ENCODE data around the gene TLL1.

Gene TLL1

GRCh38 chr4:165872461-165873297 lies at the start of gene TLL1:
TSS of gene TLL1 (plus strand) at chr4:165873237. CDS start at chr4:165873905, 668 bp downstream.
- H3K4me1 Mint-ChIP-seq = peaks cover 4% of the 10 kb centered on the region
- ATAC-seq = no peak
- H3K27me3 Mint-ChIP-seq = peaks cover 59% of the 10 kb centered on the region
- no peaks in the 10 kb centered on the region for H3K36me3 Mint-ChIP-seq (ENCODE audit: low read depth)
- H3K4me3 Mint-ChIP-seq = no peak within 1 kb of the TSS
- H3K27ac Mint-ChIP-seq = no peak within 1 kb of the TSS
- H3K9me3 Mint-ChIP-seq = no peaks in the 10 kb centered on the region
- DNase-seq = no peak

GRCh38 chr4:165826166-165826565 lies 46.9 kb upstream of the TLL1 start:
- Mint-ChIP-seq H3K27me3 (no peaks in the 10 kb centered on the region), H3K4me3 (no peak overlapping the region), H3K36me3 (ENCODE audit: low read depth) (no peaks in the 10 kb centered on the region), H3K9me3 (peaks cover 7% of the 10 kb centered on the region), H3K27ac (no peak overlapping the region), H3K4me1 (no peaks in the 10 kb centered on the region)
- DNase-seq = no peak
- no peak for ATAC-seq

- Mint-ChIP-seq H3K36me3 (ENCODE audit: low read depth) (no peaks in the 10 kb centered on the region), H3K27me3 (no peaks in the 10 kb centered on the region), H3K27ac (no peak overlapping the region), H3K4me3 (no peak overlapping the region), H3K9me3 (peaks cover 7% of the 10 kb centered on the region), H3K4me1 (no peaks in the 10 kb centered on the region)
- ATAC-seq (no peak), DNase-seq (no peak)
These were observed 46.0 kb upstream of the TLL1 start for GRCh38 chr4:165827018-165827417.

- no peaks in the 10 kb centered on the region for H3K36me3 Mint-ChIP-seq (ENCODE audit: low read depth)
These were observed 44.1 kb upstream of the TLL1 start for GRCh38 chr4:165828928-165829327.

GRCh38 chr4:165834116-165834515 lies 38.9 kb upstream of the TLL1 start:
- Mint-ChIP-seq H3K27ac (no peak overlapping the region), H3K4me1 (no peaks in the 10 kb centered on the region), H3K4me3 (no peak overlapping the region), H3K9me3 (no peaks in the 10 kb centered on the region), H3K27me3 (no peaks in the 10 kb centered on the region), H3K36me3 (ENCODE audit: low read depth) (no peaks in the 10 kb centered on the region)
- DNase-seq (no peak), ATAC-seq (no peak)

More at GRCh38 chr4:165828928-165829327, 44.1 kb upstream of the TLL1 start:
- Mint-ChIP-seq H3K4me1 (no peaks in the 10 kb centered on the region), H3K27me3 (no peaks in the 10 kb centered on the region), H3K9me3 (peaks cover 7% of the 10 kb centered on the region), H3K27ac (no peak overlapping the region), H3K4me3 (no peak overlapping the region)
- ATAC-seq (no peak), DNase-seq (no peak)

- Mint-ChIP-seq H3K9me3 (no peaks in the 10 kb centered on the region), H3K36me3 (ENCODE audit: low read depth) (no peaks in the 10 kb centered on the region), H3K27ac (no peak overlapping the region), H3K27me3 (no peaks in the 10 kb centered on the region), H3K4me1 (no peaks in the 10 kb centered on the region), H3K4me3 (no peak overlapping the region)
- ATAC-seq (no peak), DNase-seq (no peak)
These were observed 34.5 kb upstream of the TLL1 start for GRCh38 chr4:165838575-165838974.

GRCh38 chr4:165839615-165840333 lies 33.3 kb upstream of the TLL1 start:
- H3K4me3 Mint-ChIP-seq = no peak overlapping the region
- no peaks in the 10 kb centered on the region for H3K27me3 Mint-ChIP-seq
- DNase-seq = no peak
- H3K9me3 Mint-ChIP-seq = no peaks in the 10 kb centered on the region
- no peaks in the 10 kb centered on the region for H3K36me3 Mint-ChIP-seq (ENCODE audit: low read depth)
- ATAC-seq = no peak
- no peaks in the 10 kb centered on the region for H3K4me1 Mint-ChIP-seq
- no peak overlapping the region for H3K27ac Mint-ChIP-seq

GRCh38 chr4:165842684-165843083 lies 30.4 kb upstream of the TLL1 start:
- no peaks in the 10 kb centered on the region for H3K27me3 Mint-ChIP-seq
- DNase-seq (no peak), ATAC-seq (no peak)
- H3K4me3 Mint-ChIP-seq = no peak overlapping the region
- H3K9me3 Mint-ChIP-seq = no peaks in the 10 kb centered on the region
- H3K36me3 Mint-ChIP-seq (ENCODE audit: low read depth) = no peaks in the 10 kb centered on the region
- H3K27ac Mint-ChIP-seq = no peak overlapping the region
- no peaks in the 10 kb centered on the region for H3K4me1 Mint-ChIP-seq

GRCh38 chr4:165844161-165844560 lies 28.9 kb upstream of the TLL1 start:
- Mint-ChIP-seq H3K36me3 (ENCODE audit: low read depth) (no peaks in the 10 kb centered on the region), H3K27me3 (no peaks in the 10 kb centered on the region), H3K4me1 (no peaks in the 10 kb centered on the region), H3K9me3 (no peaks in the 10 kb centered on the region), H3K4me3 (no peak overlapping the region), H3K27ac (no peak overlapping the region)
- DNase-seq (no peak), ATAC-seq (no peak)

GRCh38 chr4:165851256-165851655 lies 21.8 kb upstream of the TLL1 start:
- Mint-ChIP-seq H3K4me1 (no peaks in the 10 kb centered on the region), H3K27ac (no peak overlapping the region), H3K27me3 (no peaks in the 10 kb centered on the region), H3K4me3 (no peak overlapping the region), H3K9me3 (no peaks in the 10 kb centered on the region), H3K36me3 (ENCODE audit: low read depth) (no peaks in the 10 kb centered on the region)
- DNase-seq (no peak), ATAC-seq (no peak)

- Mint-ChIP-seq H3K27ac (no peak overlapping the region), H3K9me3 (no peaks in the 10 kb centered on the region), H3K4me3 (no peak overlapping the region), H3K36me3 (ENCODE audit: low read depth) (no peaks in the 10 kb centered on the region), H3K4me1 (no peaks in the 10 kb centered on the region), H3K27me3 (no peaks in the 10 kb centered on the region)
- no peak for ATAC-seq
- no peak for DNase-seq
These were observed 17.8 kb upstream of the TLL1 start for GRCh38 chr4:165855191-165855590.

GRCh38 chr4:165861363-165861762 lies 11.7 kb upstream of the TLL1 start:
- DNase-seq = no peak
- no peak overlapping the region for H3K27ac Mint-ChIP-seq

GRCh38 chr4:165864271-165864670 lies 8.8 kb upstream of the TLL1 start:
- Mint-ChIP-seq H3K27ac (no peak overlapping the region), H3K4me1 (no peaks in the 10 kb centered on the region), H3K9me3 (no peaks in the 10 kb centered on the region), H3K4me3 (no peak overlapping the region), H3K36me3 (ENCODE audit: low read depth) (no peaks in the 10 kb centered on the region), H3K27me3 (no peaks in the 10 kb centered on the region)
- no peak for ATAC-seq
- DNase-seq = no peak

More at GRCh38 chr4:165861363-165861762, 11.7 kb upstream of the TLL1 start:
- Mint-ChIP-seq H3K27me3 (no peaks in the 10 kb centered on the region), H3K4me3 (no peak overlapping the region), H3K9me3 (no peaks in the 10 kb centered on the region), H3K4me1 (no peaks in the 10 kb centered on the region), H3K36me3 (ENCODE audit: low read depth) (no peaks in the 10 kb centered on the region)
- no peak for ATAC-seq

GRCh38 chr4:165866019-165866650 lies 6.9 kb upstream of the TLL1 start:
- ATAC-seq (no peak), DNase-seq (no peak)
- peaks cover 3% of the 10 kb centered on the region for H3K27me3 Mint-ChIP-seq
- no peaks in the 10 kb centered on the region for H3K9me3 Mint-ChIP-seq
- no peak overlapping the region for H3K27ac Mint-ChIP-seq
- no peaks in the 10 kb centered on the region for H3K36me3 Mint-ChIP-seq (ENCODE audit: low read depth)
- H3K4me1 Mint-ChIP-seq = no peaks in the 10 kb centered on the region
- H3K4me3 Mint-ChIP-seq = no peak overlapping the region

GRCh38 chr4:165867961-165868360 lies 5.1 kb upstream of the TLL1 start:
- ATAC-seq = no peak
- no peak for DNase-seq
- Mint-ChIP-seq H3K36me3 (ENCODE audit: low read depth) (no peaks in the 10 kb centered on the region), H3K4me1 (peaks cover 1% of the 10 kb centered on the region), H3K27ac (no peak overlapping the region), H3K9me3 (no peaks in the 10 kb centered on the region), H3K4me3 (no peak overlapping the region), H3K27me3 (peaks cover 20% of the 10 kb centered on the region)

All from activated naive CD8-positive, alpha-beta T cell treated with anti-CD3 and anti-CD28 coated beads, Interleukin-2, amount 50 U/mL, for 24 hours (primary cell).